Thoracic aorta (tissue), 2 donors: ENCODE measurements around the gene NCOA4. TPM values are rescaled to one million over a fixed set of nuclear protein-coding genes. Genes with fewer than 3 reads are reported as not detected.
A peak's percentile ranks its signal among the peaks of the same experiment; 100 is the strongest.

Experiments used
- ATAC-seq: fragments of 150-250 bp; one replicate; pipeline ENCODE4 v1.8.0; 2017; ENCODE audit warnings: low read depth; ENCODE audit not compliant: insufficient number of reproducible peaks, low FRiP score
- DNase-seq: peaks from one replicate; pipeline ENCODE4 v3.0.0-alpha.2; 2020; ENCODE audit warnings: low spot score
- H3K27ac ChIP-seq, 2 donors: fragments of 200-600 bp; sonication (generic); 1 replicate in 1 of 2; 2 replicates in 1 of 2; pipeline ENCODE4 v1.5.1; 2016; ENCODE audit warnings: mild to moderate bottlenecking in 2 of 2, moderate library complexity in 2 of 2
- H3K27me3 ChIP-seq: fragments of 200-600 bp; sonication (generic); replicated peaks from 2 replicates; pipeline ENCODE4 v1.6.0; 2016; ENCODE audit warnings: mild to moderate bottlenecking; ENCODE audit not compliant: insufficient read depth
- H3K36me3 ChIP-seq: fragments of 200-600 bp; sonication (generic); one replicate; pipeline ENCODE4 v1.5.1; 2016
- H3K4me1 ChIP-seq, 2 donors: fragments of 200-600 bp; sonication (generic); 1 replicate in 1 of 2; 2 replicates in 1 of 2; pipeline versions ENCODE4 v1.5.1 to v1.6.0; 2016; ENCODE audit warnings: low read depth in 2 of 2, mild to moderate bottlenecking in 1 of 2; ENCODE audit not compliant: control insufficient read depth in 1 of 2
- H3K4me3 ChIP-seq: fragments of 200-600 bp; sonication (generic); 2 replicates; pipeline ENCODE4 v1.5.1; 2016; ENCODE audit warnings: mild to moderate bottlenecking
- H3K9me3 ChIP-seq: fragments of 200-600 bp; sonication (generic); 2 replicates; pipeline ENCODE4 v1.5.1; 2016
- CTCF ChIP-seq: fragments of 200-600 bp; sonication (generic); IDR thresholded peaks from one replicate; pipeline ENCODE4 v1.5.1; 2019; ENCODE audit warnings: antibody characterized with exemption
- total RNA-seq, 2 donors: library from RNA; depleted of rRNA; stranded (reverse); fragments of >200 nt; gene quantifications; one replicate each; pipeline versions ENCODE4 v1.1.0 to v1.2.3, GENCODE V29; 2016

NCOA4 gene
- total RNA-seq, 2 donors from 2014 or later: 101 to 111 TPM

DNA sequence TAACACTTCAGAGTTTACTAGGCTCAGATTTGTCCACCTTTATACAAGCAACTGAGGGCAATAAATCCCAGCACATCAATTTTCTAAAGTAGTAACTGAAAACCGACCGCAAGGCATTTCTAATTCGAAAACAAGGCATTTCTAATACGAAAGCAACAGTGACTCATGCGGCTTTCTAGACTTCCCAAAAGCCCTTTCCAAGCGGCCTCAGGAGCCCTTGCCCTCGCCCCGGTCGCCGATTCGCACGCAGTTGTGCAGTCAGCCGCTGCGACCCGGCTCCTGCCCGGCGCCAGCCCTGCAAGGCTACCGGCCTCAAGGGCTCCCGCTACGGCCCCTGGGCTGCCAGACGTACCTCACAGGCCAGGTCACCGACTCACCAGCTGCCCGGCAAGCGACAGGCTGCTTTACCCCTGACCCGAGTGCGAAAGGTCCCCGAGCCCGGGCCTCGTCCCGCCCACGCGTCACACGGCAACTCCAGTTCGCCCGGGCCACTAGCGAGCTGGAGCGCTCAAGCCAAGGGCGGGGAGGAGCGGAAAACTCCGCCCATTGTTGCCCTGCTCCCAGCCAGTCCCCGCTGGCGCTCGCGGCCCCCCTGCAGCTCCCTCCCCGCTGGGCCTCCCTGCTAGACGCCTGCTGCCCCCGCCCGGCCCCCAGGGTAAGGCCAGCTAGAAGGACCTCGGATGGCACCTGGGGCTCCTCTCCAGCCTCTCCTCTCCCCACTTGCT lies 7.3 kb downstream of the NCOA4 start:
- peak; percentile 24 for TF ChIP-seq CTCF
- H3K27me3 ChIP-seq: no peaks in the 10 kb centered on the region
- DNase-seq: peak; percentile 62
- H3K4me1 ChIP-seq: peaks cover 25 to 75% of the 10 kb centered on the region in 2 donors
- no peaks in the 10 kb centered on the region for H3K9me3 ChIP-seq
- ATAC-seq: peak; percentile 88
- peak overlapping the region; percentile 87 for H3K4me3 ChIP-seq
- H3K36me3 ChIP-seq: no peaks in the 10 kb centered on the region
- peak overlapping the region; percentile 75 to 80 for H3K27ac ChIP-seq

DNA sequence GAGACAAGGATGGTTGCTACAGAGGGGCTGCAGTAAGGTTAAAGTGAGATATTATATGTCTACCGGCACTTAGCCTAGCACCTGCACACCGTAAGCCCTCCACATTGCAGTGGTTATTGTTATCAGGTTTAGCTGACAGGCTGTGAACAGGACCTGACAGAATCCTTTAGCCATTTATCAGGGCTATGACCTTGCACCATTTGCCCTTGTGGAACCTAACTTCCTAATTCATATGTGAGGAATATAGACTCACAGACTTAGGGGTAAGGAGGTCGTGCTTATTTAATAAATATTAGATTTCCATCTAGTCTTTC lies 10.1 kb downstream of the NCOA4 start:
- Histone ChIP-seq H3K27me3 (no peaks in the 10 kb centered on the region), H3K9me3 (no peaks in the 10 kb centered on the region), H3K4me1 (peaks cover 26 to 70% of the 10 kb centered on the region in 2 donors), H3K4me3 (peak overlapping the region; percentile 2), H3K36me3 (no peaks in the 10 kb centered on the region), H3K27ac (no peak overlapping the region)
- DNase-seq (no peak), ATAC-seq (no peak)
- no peak for TF ChIP-seq CTCF

- DNase-seq (no peak), ATAC-seq (no peak)
- Histone ChIP-seq H3K4me3 (peak overlapping the region; percentile 2), H3K9me3 (no peaks in the 10 kb centered on the region), H3K36me3 (peaks cover 4% of the 10 kb centered on the region), H3K27me3 (no peaks in the 10 kb centered on the region), H3K27ac (no peak overlapping the region), H3K4me1 (peaks cover 26 to 65% of the 10 kb centered on the region in 2 donors)
- TF ChIP-seq CTCF: no peak
Measured at GRCh38 chr10:46019569-46020343, 10.7 kb downstream of the NCOA4 start.

DNA sequence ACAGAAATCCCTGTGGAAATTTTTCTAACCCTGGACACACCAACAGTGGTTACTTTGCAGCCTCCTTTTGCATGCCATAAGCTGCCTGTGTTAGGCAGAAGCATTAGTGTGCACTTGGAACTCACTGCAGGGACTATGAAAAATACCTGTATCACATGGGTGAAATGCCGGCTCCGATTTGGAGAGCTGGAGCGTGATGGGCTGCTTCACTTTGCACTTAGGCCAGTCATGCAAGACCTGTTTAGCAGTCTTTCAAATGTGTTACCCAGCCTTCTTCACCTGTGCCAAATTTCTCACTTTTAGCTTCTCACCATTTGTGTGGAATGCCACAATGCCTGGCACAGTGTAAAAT lies 11.3 kb downstream of the NCOA4 start:
- DNase-seq (no peak), ATAC-seq (no peak)
- peaks cover 26 to 59% of the 10 kb centered on the region in 2 donors for H3K4me1 ChIP-seq
- H3K27me3 ChIP-seq: no peaks in the 10 kb centered on the region
- H3K36me3 ChIP-seq: peaks cover 7% of the 10 kb centered on the region
- no peaks in the 10 kb centered on the region for H3K9me3 ChIP-seq
- no peak overlapping the region for H3K27ac ChIP-seq
- H3K4me3 ChIP-seq: no peak overlapping the region
- no peak for TF ChIP-seq CTCF

GRCh38 chr10:46018453-46019176 lies 11.8 kb downstream of the NCOA4 start:
- no peak for DNase-seq
- Histone ChIP-seq H3K36me3 (peaks cover 11% of the 10 kb centered on the region), H3K27me3 (no peaks in the 10 kb centered on the region), H3K27ac (no peak overlapping the region), H3K4me3 (no peak overlapping the region), H3K9me3 (no peaks in the 10 kb centered on the region), H3K4me1 (peaks cover 21 to 54% of the 10 kb centered on the region in 2 donors)
- no peak for ATAC-seq
- no peak for TF ChIP-seq CTCF
